ENCODE measurements around the gene ADARB2. TPM values are rescaled to one million over a fixed set of nuclear protein-coding genes. Genes with fewer than 3 reads are reported as not detected.

Gene ADARB2
- polyA plus RNA-seq, 1 of the 3 experiments (the other 2 are of a cell fraction) = not detected

- TF ChIP-seq, protein P1, sequence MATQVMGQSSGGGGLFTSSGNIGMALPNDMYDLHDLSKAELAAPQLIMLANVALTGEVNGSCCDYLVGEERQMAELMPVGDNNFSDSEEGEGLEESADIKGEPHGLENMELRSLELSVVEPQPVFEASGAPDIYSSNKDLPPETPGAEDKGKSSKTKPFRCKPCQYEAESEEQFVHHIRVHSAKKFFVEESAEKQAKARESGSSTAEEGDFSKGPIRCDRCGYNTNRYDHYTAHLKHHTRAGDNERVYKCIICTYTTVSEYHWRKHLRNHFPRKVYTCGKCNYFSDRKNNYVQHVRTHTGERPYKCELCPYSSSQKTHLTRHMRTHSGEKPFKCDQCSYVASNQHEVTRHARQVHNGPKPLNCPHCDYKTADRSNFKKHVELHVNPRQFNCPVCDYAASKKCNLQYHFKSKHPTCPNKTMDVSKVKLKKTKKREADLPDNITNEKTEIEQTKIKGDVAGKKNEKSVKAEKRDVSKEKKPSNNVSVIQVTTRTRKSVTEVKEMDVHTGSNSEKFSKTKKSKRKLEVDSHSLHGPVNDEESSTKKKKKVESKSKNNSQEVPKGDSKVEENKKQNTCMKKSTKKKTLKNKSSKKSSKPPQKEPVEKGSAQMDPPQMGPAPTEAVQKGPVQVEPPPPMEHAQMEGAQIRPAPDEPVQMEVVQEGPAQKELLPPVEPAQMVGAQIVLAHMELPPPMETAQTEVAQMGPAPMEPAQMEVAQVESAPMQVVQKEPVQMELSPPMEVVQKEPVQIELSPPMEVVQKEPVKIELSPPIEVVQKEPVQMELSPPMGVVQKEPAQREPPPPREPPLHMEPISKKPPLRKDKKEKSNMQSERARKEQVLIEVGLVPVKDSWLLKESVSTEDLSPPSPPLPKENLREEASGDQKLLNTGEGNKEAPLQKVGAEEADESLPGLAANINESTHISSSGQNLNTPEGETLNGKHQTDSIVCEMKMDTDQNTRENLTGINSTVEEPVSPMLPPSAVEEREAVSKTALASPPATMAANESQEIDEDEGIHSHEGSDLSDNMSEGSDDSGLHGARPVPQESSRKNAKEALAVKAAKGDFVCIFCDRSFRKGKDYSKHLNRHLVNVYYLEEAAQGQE (IDR thresholded peaks at IDR 0.05; ENCODE audit: low read depth, low read length) = no peak
- TF ChIP-seq, protein P2, sequence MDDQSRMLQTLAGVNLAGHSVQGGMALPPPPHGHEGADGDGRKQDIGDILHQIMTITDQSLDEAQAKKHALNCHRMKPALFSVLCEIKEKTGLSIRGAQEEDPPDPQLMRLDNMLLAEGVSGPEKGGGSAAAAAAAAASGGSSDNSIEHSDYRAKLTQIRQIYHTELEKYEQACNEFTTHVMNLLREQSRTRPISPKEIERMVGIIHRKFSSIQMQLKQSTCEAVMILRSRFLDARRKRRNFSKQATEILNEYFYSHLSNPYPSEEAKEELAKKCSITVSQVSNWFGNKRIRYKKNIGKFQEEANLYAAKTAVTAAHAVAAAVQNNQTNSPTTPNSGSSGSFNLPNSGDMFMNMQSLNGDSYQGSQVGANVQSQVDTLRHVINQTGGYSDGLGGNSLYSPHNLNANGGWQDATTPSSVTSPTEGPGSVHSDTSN (IDR thresholded peaks at IDR 0.05) = no peak
- TF ChIP-seq CHD2 (IDR thresholded peaks at IDR 0.05; ENCODE audit: low read length, partially characterized antibody) = no peak
- no peak for TF ChIP-seq RXRA (IDR thresholded peaks at IDR 0.05; ENCODE audit: borderline replicate concordance, low read depth)
These were observed 580.3 kb downstream of the ADARB2 start (continued) for GRCh38 chr10:1156921-1157614.

- no peak overlapping the region for H2AFZ ChIP-seq (ENCODE audit: low read depth)
- WGBS (ENCODE audit: low lambda C conversion rate) = 10% methylated on average over 3 of the region's 8 CpGs
- POLR2A ChIA-PET = no interaction called here
- no peak for DNase-seq
- no peaks in the 10 kb centered on the region for H3F3A ChIP-seq (replicated peaks; ENCODE audit: insufficient read depth)
- H3K27me3 ChIP-seq (ENCODE audit: insufficient read depth) = no peaks in the 10 kb centered on the region
- no peak overlapping the region for H3K4me3 ChIP-seq (ENCODE audit: low read depth in 2 of 2, low read length in 1 of 2)
- H3K9me3 ChIP-seq = no peaks in the 10 kb centered on the region
- no peaks in the 10 kb centered on the region for H3K36me3 ChIP-seq (replicated peaks in 1 of 2; ENCODE audit: control insufficient read depth in 1 of 2, insufficient read depth in 2 of 2, low read length in 1 of 2)
- no peak overlapping the region for H3K4me2 ChIP-seq
- CTCF ChIA-PET = no interaction called here
- no peaks in the 10 kb centered on the region for H3K79me2 ChIP-seq (ENCODE audit: insufficient read depth)
- no peaks in the 10 kb centered on the region for H3K9me2 ChIP-seq
- H3K27ac ChIP-seq (ENCODE audit: low read depth in 2 of 2, low read length in 1 of 2) = no peak overlapping the region
- H4K20me1 ChIP-seq (ENCODE audit: insufficient read depth) = no peaks in the 10 kb centered on the region
- peaks cover 0 to 7% of the 10 kb centered on the region in 2 experiments; a peak in 1 of 4 replicates for H3K4me1 ChIP-seq (ENCODE audit: control insufficient read depth in 1 of 2, insufficient read depth in 2 of 2, low read depth in 1 of 2, low read length in 1 of 2)
- no peak for TF ChIP-seq EP300 (IDR thresholded peaks at IDR 0.05; ENCODE audit: borderline replicate concordance in 1 of 2, low read depth in 1 of 2, low read length in 1 of 2)
- no peak for TF ChIP-seq FOXM1 (IDR thresholded peaks at IDR 0.05; ENCODE audit: low read depth)
- TF ChIP-seq, protein P3, sequence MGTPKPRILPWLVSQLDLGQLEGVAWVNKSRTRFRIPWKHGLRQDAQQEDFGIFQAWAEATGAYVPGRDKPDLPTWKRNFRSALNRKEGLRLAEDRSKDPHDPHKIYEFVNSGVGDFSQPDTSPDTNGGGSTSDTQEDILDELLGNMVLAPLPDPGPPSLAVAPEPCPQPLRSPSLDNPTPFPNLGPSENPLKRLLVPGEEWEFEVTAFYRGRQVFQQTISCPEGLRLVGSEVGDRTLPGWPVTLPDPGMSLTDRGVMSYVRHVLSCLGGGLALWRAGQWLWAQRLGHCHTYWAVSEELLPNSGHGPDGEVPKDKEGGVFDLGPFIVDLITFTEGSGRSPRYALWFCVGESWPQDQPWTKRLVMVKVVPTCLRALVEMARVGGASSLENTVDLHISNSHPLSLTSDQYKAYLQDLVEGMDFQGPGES (IDR thresholded peaks at IDR 0.05; ENCODE audit: low read depth, low read length) = no peak
- no peak for TF ChIP-seq MXI1 (IDR thresholded peaks at IDR 0.05; ENCODE audit: low read depth, low read length)
- no peak for TF ChIP-seq USF1 (IDR thresholded peaks at IDR 0.05; ENCODE audit: borderline replicate concordance, low read depth)
- TF ChIP-seq, protein P1 (IDR thresholded peaks at IDR 0.05; ENCODE audit: low read depth, low read length) = no peak
- TF ChIP-seq, protein P2 (IDR thresholded peaks at IDR 0.05) = no peak
- no peak for TF ChIP-seq TCF12 (IDR thresholded peaks at IDR 0.05)
- TF ChIP-seq FOXJ3 (CRISPR knock-in tag; IDR thresholded peaks at IDR 0.05) = no peak
- no peak for TF ChIP-seq RXRA (IDR thresholded peaks at IDR 0.05; ENCODE audit: borderline replicate concordance, low read depth)
- no peak overlapping the region for H3K9ac ChIP-seq
These were observed 580.8 kb downstream of the ADARB2 start for GRCh38 chr10:1156616-1156886.
